HuH-7.5 (cell line): ENCODE measurements around the gene AKR1E2.
A peak's percentile ranks its signal among the peaks of the same experiment; 100 is the strongest.

Experiments
- DNase-seq: peaks from one replicate; pipeline ENCODE4 v3.0.0; 2011; ENCODE audit warnings: low spot score

AKR1E2 gene

GRCh38 chr10:4825868-4826791, at the start of gene AKR1E2:
AKR1E2 (plus strand) TSS chr10:4826207; CDS start chr10:4826325, 118 bp downstream.
- peak; percentile 27 for DNase-seq

- DNase-seq, result no peak
Measured at GRCh38 chr10:4776234-4776638, 49.8 kb upstream of the AKR1E2 start.

DNA sequence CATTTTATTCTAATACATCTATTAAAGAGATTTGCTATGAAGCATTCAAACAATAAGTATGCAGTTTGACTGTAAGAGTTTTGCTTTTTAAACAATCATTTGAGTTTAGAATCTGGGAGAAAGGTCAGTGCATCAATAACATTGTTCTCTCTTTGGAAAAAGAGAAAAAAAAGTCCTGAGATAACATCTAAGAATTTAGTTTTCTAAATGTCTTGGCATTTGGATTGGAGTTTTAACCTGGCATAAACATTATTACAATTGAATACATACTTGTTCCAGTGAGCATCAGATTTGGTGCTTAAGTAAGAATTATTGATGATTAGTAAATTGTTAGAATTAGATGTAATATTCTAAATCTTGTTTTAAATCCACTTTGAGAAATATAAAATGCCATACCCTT, 47.2 kb upstream of the AKR1E2 start:
- no peak for DNase-seq

- no peak for DNase-seq
Measured at GRCh38 chr10:4780091-4780490, 45.9 kb upstream of the AKR1E2 start.

- DNase-seq, result no peak
Measured at GRCh38 chr10:4780782-4781181, 45.2 kb upstream of the AKR1E2 start.

GRCh38 chr10:4781955-4782354, 44.1 kb upstream of the AKR1E2 start:
- DNase-seq, result no peak

GRCh38 chr10:4784667-4785333, 41.2 kb upstream of the AKR1E2 start:
- DNase-seq, result no peak

- DNase-seq, result no peak
Measured at GRCh38 chr10:4786043-4786839, 39.8 kb upstream of the AKR1E2 start.

DNA sequence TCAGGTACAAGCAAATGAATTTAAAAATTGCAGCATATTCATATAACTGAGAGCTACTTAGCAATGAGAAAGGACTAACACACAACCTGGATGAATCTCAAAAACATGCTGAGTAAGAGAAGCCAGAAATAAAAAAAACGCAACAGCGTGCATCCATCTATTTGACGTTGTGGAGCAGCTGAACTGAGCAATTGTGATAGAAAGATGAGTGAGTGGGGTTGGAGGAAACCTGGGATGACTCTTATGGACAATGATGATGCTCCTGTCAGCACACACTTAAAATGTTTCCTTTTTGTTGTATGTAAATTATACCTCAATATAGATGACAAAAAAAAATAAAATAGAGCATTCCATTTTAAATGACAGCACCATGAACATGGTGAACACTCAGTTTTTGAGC, 36.0 kb upstream of the AKR1E2 start:
- no peak for DNase-seq

DNA sequence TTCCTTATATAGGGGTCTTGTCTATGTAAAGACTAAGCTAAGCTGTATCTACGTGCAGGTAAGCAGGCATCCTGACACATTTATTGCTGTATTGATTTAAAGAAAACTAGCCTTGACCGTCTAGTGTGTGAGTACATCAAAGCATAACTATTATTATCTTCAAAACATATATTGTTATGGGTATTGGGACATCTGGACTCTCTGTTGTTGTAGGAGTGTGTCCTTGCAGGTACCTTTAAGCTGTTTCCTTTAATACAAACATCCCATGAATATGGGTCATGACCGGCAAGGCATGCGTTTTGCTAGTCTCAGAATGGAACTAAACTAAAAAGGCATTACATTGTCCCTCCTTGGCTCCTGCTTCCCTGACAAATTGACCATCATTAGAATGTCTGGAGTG, 35.1 kb upstream of the AKR1E2 start:
- no peak for DNase-seq

DNA sequence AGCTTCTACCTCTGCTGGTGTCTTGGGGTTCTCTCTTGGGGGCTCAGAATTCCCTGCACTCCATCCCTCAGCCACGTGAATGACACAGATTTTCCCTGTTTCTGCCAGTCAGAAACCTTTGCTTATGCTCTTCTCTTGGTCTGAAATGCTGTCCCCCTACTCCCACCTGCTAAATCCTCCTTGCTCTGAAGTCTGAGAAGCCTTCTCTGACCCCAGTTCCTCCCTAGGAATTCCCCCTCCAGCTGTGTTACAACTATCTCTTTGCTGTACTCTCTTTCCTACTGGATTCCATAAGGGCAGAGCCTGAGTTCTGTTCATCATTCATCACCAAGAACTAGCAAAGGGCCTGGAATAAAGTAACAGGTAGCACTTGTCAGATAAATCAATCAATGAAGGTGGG, 33.6 kb upstream of the AKR1E2 start:
- no peak for DNase-seq

DNA sequence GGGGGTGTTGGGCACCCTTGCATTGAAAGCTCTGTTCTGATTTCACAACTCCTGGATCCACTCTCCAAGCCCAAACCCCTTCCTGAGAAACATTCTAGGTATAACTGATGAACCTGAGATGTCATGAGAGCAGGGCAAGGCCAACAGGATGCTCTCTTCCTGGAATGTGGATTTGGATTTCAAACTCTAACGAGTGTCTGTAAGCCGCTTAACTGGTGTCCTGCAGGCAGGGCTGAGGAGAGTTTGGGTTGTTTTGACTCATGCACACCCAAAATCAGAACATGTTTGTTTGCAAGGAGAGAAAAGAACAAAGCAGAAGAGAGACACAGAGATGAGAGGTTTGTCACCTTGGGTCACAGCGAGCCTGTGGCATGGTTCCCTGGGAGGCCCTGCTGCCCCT, 24.6 kb upstream of the AKR1E2 start:
- DNase-seq, result no peak

DNA sequence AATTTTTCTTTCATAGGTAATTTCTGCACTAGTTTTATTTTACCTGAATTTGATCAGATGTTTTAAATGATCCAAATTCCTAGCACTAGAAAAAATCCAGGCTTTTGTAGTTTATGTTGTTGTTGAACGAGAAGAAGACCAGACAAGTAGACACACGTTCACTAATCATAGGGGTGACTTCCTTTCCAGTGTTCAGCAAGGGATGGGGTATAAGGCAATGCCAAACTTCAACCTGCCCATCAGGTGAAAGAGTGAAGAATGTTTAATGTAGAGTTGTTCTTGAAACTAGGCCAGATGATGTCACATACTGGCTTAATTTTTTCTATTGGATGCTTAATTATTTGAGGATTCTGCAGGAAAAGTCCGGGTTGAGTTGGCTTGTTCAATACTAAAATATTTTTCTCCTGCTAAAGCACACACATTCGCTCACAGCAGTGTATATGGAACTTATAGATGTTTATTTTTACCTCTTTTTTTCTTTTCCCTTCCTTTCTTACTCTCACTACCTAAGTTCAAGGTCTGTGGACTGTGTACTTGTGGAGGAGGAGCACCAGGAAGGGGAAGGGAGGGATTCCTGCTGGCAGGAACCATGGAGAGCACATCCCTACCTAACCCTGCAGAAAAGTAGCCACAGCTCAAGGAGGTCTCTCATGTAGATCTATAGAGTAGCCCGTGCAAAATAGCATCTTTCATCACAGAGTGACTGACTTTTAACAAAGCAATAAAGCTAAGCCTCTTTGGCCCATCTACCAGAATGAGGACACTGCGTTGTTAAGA, 23.1 kb upstream of the AKR1E2 start:
- DNase-seq, result no peak

DNA sequence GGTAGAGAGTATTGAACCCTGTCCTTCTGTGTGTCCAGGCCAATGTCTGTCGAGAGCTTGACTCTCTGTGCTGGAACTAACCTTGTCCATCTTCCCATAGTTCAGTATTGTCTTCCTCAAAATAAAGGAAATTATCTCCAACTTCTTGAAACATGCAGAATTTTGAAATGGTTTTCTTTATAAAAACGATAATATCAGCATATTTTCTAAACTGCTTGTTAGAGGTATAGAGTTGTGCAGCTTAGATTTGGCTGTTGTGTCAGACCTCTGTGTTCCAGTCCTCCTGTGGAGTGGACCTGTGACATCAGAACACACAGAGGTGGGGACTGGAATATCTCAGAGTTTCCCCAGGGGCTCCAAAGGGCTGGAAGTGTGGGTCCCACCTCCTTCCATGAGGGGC, 22.2 kb upstream of the AKR1E2 start:
- no peak for DNase-seq

GRCh38 chr10:4804465-4804864, 21.5 kb upstream of the AKR1E2 start:
- DNase-seq, result no peak

DNA sequence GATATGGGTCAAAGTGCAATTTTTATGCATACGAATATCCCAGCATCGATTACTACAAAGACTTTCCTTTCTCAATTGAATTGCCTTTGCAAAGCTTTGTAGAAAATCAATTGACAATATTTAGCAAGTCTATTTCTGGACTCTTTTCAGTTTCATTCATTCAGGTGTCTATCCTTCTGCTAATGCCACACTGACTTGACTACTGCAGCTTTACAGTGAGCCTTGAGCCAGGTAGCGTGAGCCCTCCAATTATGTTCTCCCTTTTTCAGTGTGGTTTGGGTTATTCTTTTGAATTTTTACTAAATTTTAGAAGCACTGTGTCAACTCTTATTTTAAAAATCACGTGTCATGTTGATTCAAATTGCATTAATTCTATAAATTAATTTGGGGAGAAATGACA, 19.5 kb upstream of the AKR1E2 start:
- DNase-seq, result no peak

DNA sequence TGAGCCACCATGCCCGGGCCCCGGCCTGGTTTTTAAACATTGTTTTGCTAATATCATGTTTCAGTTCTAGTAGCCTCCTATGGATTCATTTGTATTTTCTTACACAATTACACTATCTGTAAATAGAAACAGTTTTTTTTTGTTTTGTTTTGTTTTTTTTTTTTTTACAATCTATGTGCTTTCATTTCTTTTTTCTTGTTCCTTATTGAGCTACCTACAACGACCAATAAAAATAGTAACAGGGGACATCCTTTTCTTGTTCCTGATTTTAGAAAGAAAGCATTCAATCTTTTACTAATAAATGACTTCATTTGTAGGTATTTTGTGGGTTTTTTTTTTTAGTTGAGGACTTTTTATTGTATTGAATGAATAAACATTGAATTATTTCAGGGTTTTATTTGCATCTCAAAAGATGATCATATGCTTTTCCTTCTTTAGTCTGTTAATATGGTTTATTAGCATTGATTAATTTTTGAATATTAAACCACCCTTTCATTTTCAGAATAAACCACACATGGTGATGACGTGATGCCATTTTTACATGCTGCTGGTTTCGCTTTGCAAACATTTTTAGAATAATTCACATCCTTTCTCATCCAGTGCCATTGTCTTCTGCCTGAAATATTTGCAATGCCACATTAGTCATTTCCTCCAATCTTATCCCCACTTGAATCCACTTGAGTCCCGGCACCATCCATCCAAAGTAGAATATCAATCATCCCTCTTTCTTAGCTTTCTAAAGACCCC, 18.1 kb upstream of the AKR1E2 start:
- no peak for DNase-seq

- DNase-seq, result no peak
Measured at GRCh38 chr10:4809156-4809555, 16.9 kb upstream of the AKR1E2 start.

GRCh38 chr10:4810092-4810491, 15.9 kb upstream of the AKR1E2 start:
- no peak for DNase-seq

DNA sequence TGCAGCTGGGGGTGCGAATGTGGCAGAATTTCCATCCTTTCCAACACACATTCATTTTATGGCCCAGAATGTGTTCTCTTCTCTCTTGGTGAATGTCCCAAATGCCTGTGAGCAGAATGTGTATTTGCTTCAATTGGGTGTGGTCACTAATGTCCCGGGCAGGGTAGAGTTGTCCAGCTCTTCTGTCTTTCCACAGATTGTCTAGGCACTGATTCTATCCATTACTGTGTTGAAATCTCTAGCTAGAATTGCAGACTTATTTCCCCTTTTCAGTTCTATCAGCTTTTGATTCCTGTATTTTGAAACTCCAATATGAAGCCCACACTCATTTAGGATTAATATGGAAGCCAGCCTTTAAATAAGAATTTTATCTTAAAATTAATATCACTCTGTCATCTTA, 14.0 kb upstream of the AKR1E2 start:
- no peak for DNase-seq

- no peak for DNase-seq
Measured at GRCh38 chr10:4813023-4813422, 13.0 kb upstream of the AKR1E2 start.
